GM12878 (cell line): Measurements from ENCODE around the gene TXLNG.
"Not testable (repeated sequence)": the region's sequence is repeated elsewhere in the genome, so short reads cannot be mapped to it uniquely, and the experiment has no call there.

Experiments used
- ATF3 ChIP-seq: IDR thresholded peaks from 2 replicates; pipeline ENCODE4 v1.6.1; 2011; ENCODE audit warnings: low read depth, mild to moderate bottlenecking, low read length, moderate library complexity, borderline replicate concordance; ENCODE audit errors: extremely low read depth
- BCL11A ChIP-seq: IDR thresholded peaks from 2 replicates; pipeline ENCODE4 v1.6.1; 2011; ENCODE audit warnings: low read depth, low read length
- CTCF ChIP-seq, 3 experiments: IDR thresholded peaks in 2 of 3; conservative IDR thresholded peaks in 1 of 3; 2 replicates each; pipeline ENCODE4 v1.5.1; 2011; ENCODE audit warnings: low read depth in 3 of 3, low read length in 3 of 3, mild to moderate bottlenecking in 3 of 3, control low read depth in 2 of 3, moderate library complexity in 2 of 3, inconsistent platforms in 1 of 3, mixed read lengths in 1 of 3; ENCODE audit not compliant: control insufficient read depth in 2 of 3, insufficient read depth in 1 of 3; ENCODE audit errors: extremely low read depth in 1 of 3
- EZH2 ChIP-seq: IDR thresholded peaks from 2 replicates; pipeline ENCODE4 v1.6.1; 2012; ENCODE audit warnings: low read depth, mild to moderate bottlenecking, control low read depth, inconsistent platforms, low read length, borderline replicate concordance; ENCODE audit not compliant: control insufficient read depth
- FOXM1 ChIP-seq: IDR thresholded peaks from 2 replicates; pipeline ENCODE4 v1.6.1; 2012; ENCODE audit warnings: low read depth, mild to moderate bottlenecking, inconsistent platforms, low read length, moderate library complexity
- NFYB ChIP-seq: IDR thresholded peaks from 2 replicates; pipeline ENCODE4 v1.6.1; 2011; ENCODE audit warnings: low read depth, mild to moderate bottlenecking, low read length, improper control_type of control experiment, moderate library complexity; ENCODE audit not compliant: insufficient read depth
- NR2C2 ChIP-seq: IDR thresholded peaks from 2 replicates; pipeline ENCODE4 v1.6.1; 2011; ENCODE audit warnings: borderline replicate concordance, low read depth; ENCODE audit not compliant: control insufficient read depth, insufficient read length
- POLR2A ChIP-seq: IDR thresholded peaks from 2 replicates; pipeline ENCODE4 v1.6.1; 2011; ENCODE audit warnings: low read depth, mild to moderate bottlenecking, low read length
- REST ChIP-seq: IDR thresholded peaks from 2 replicates; pipeline ENCODE4 v1.6.1; 2012; ENCODE audit warnings: mild to moderate bottlenecking, low read depth, low read length
- YY1 ChIP-seq: IDR thresholded peaks from 2 replicates; pipeline ENCODE4 v1.6.1; 2011; ENCODE audit warnings: low read depth, mild to moderate bottlenecking, low read length
- ZBED1 ChIP-seq: IDR thresholded peaks from 2 replicates; pipeline ENCODE4 v1.6.1; 2016; ENCODE audit warnings: borderline replicate concordance

- not testable (repeated sequence) for TF ChIP-seq YY1; FOXM1; CTCF (IDR thresholded peaks at IDR 0.05 in 2 of 3, conservative IDR thresholded peaks at IDR 0.05 in 1 of 3; ENCODE audit: control insufficient read depth in 2 of 3, extremely low read depth in 1 of 3, insufficient read depth in 1 of 3, low read depth in 3 of 3, low read length in 3 of 3); ATF3; BCL11A; REST; EZH2; NR2C2; POLR2A; ZBED1; NFYB
Measured at GRCh38 chrX:16779815-16780214, 6.5 kb upstream of the TXLNG start.
